Subcutaneous abdominal adipose tissue (tissue), 5 donors: Measurements from ENCODE around the gene LCNL1.
A peak's percentile ranks its signal among the peaks of the same experiment; 100 is the strongest.

ENCODE experiments used
- H3K27ac ChIP-seq: one replicate; pipeline ENCODE4 v1.7.0; 2013; ENCODE audit warnings: low read depth, mild to moderate bottlenecking, inconsistent platforms, low read length, moderate library complexity
- H3K27me3 ChIP-seq, 5 donors: one replicate each; pipeline ENCODE4 v1.7.0; 2013; ENCODE audit warnings: low read length in 5 of 5, inconsistent platforms in 1 of 5; ENCODE audit not compliant: control insufficient read depth in 5 of 5, insufficient read depth in 4 of 5
- H3K36me3 ChIP-seq, 5 donors: one replicate each; pipeline ENCODE4 v1.7.0; 2013; ENCODE audit warnings: low read length in 5 of 5; ENCODE audit not compliant: control insufficient read depth in 5 of 5, insufficient read depth in 5 of 5
- H3K4me1 ChIP-seq, 5 donors: one replicate each; pipeline ENCODE4 v1.7.0; 2013; ENCODE audit warnings: low read length in 5 of 5, mild to moderate bottlenecking in 3 of 5, moderate library complexity in 1 of 5; ENCODE audit not compliant: control insufficient read depth in 5 of 5, insufficient read depth in 5 of 5
- H3K4me3 ChIP-seq, 5 donors: one replicate each; pipeline ENCODE4 v1.7.0; 2013; ENCODE audit warnings: low read length in 5 of 5, low read depth in 1 of 5
- H3K9ac ChIP-seq, 5 donors: one replicate each; pipeline ENCODE4 v1.7.0; 2013; ENCODE audit warnings: low read length in 5 of 5, mild to moderate bottlenecking in 4 of 5, moderate library complexity in 3 of 5
- H3K9me3 ChIP-seq, 5 donors: one replicate each; pipeline ENCODE4 v1.7.0; 2013; ENCODE audit warnings: low read length in 5 of 5; ENCODE audit not compliant: control insufficient read depth in 5 of 5
- donor health status: healthy.
- donor health status: healthy.
- donor health status: healthy.
- donor health status: healthy.
- donor health status: healthy.

LCNL1 gene

DNA sequence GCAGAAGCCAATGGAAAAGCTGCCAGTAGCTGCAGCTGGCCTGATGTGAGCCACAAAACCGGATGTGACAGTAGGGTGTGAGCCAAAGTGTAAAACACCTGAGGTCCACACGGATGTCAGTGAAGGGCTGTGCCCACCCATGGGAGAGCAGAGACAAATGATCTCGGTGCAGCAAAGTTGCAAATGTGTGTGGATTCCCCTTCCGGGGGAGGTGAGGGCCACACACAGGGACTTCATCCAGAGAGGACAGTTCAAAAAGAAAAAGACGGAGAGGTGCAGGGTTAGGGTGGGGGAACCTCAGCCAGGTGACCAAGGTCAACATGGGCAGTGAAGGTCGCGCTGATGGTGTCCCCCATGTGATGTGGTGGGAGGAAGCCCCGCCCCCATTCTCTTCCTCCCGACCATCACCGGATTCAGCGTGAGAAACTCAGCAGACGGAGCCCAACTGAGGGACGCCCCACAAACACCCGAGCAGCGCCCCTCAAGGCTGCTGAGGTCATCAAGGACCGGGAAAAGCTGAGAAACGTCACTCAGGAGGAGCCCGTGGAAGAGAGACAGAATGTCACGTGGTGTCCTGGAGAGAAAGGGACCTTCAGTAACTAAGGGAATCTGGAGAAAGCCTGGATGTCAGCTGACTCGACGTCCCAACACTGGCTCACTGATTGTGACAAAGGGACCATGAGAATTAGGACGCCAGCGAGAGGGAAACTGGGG, 16.9 kb upstream of the LCNL1 start:
- no peaks in the 10 kb centered on the region for H3K36me3 ChIP-seq
- peak overlapping the region in 1 of 5 donors; percentile 30 for H3K9ac ChIP-seq
- H3K9me3 ChIP-seq: no peaks in the 10 kb centered on the region
- peaks cover 2 to 27% (median 14%) of the 10 kb centered on the region in 5 donors for H3K4me1 ChIP-seq
- H3K4me3 ChIP-seq: no peak overlapping the region
- H3K27ac ChIP-seq: no peak overlapping the region
- H3K27me3 ChIP-seq: peaks cover 3 to 12% (median 9%) of the 10 kb centered on the region in 5 donors

DNA sequence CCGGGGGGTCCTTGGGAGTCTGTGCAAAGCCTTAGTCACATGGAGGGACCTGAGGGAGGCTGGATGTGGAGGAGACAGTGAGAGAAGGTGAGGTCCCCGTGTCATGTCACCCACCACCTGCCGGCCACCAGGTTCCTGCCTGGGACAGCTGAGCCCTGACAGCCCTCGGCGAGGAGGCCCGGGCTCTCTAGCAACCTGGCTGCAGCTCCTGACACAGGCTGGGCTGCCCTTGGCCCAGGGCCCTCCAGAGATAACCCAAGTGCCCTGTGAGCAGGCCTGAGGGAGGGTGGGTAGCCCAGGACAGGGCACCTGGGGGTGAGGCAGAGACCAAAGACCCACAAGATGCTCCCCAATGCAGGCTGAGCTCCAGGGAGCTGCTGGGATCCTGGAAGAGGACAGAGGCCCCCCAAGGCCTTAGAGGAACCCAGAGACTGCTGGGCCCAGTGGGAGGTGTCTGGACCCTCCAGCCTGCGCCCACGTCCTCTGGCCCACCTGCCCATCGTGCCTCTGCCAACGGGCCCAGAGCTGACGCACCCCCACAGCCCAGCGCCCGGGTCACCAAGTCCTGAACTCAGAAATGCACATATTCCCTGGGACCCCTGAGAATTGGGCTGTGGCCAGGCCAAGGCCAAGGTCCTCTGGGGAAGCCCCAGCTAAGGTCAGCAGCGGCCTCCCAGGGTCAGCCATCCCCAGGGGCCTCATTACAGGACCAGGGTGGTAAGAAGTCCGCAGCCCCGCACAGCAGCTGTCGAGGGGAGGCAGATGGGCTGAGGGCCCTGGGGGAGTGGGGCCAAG, 14.3 kb upstream of the LCNL1 start:
- Histone ChIP-seq H3K9ac (no peak overlapping the region), H3K9me3 (no peaks in the 10 kb centered on the region), H3K27me3 (peaks cover 3 to 13% (median 9%) of the 10 kb centered on the region in 5 donors), H3K4me3 (no peak overlapping the region), H3K27ac (no peak overlapping the region), H3K36me3 (no peaks in the 10 kb centered on the region), H3K4me1 (peaks cover 0 to 12% (median 5%) of the 10 kb centered on the region in 5 donors)

DNA sequence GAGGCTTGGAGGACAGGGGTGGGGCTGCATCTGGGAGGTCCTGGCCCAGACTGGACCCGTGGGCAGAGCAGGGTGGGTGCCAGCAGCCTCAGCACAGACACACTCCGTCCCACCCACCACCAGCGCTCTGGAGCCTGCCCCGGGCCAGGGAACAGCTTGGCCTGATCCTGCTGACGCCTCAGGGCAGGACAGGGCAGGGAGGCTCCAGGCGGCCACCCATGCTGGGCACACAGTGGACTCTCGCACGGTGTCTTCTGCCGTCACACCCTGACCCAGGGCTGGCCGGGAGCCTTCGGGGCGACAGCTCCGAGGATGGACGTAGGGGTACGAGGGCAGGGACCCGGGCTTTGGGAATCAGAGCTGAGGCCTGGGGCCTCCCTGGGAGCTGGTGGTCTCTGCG, 13.6 kb upstream of the LCNL1 start:
- no peak overlapping the region for H3K27ac ChIP-seq
- no peaks in the 10 kb centered on the region for H3K36me3 ChIP-seq
- no peak overlapping the region for H3K4me3 ChIP-seq
- H3K9me3 ChIP-seq: no peaks in the 10 kb centered on the region
- peaks cover 3 to 13% (median 9%) of the 10 kb centered on the region in 5 donors for H3K27me3 ChIP-seq
- no peak overlapping the region for H3K9ac ChIP-seq
- peaks cover 0 to 11% (median 5%) of the 10 kb centered on the region in 5 donors for H3K4me1 ChIP-seq

DNA sequence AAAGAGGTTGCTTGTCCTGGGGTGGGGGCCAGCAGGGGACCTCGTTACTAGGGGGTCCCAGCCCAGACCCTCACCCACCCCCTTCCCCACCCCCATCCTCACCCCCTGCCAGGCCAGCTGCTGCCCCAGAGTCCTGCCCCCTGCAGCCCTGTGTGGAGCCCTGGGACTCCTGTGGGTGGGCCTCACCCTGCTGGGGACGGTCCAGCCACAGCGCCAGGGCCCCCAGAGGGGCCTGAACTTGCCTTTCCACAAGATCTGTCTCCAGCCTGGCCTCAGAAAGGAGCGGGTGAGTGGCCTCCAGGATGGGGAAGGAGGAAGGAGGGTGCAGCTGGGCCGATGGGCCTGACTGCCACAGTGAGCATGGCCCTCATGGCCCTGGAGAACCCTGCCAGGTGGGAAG, 13.0 kb upstream of the LCNL1 start:
- Histone ChIP-seq H3K9me3 (no peaks in the 10 kb centered on the region), H3K27ac (no peak overlapping the region), H3K36me3 (no peaks in the 10 kb centered on the region), H3K4me3 (no peak overlapping the region), H3K27me3 (peaks cover 3 to 13% (median 9%) of the 10 kb centered on the region in 5 donors), H3K9ac (no peak overlapping the region), H3K4me1 (peaks cover 0 to 13% (median 5%) of the 10 kb centered on the region in 5 donors)

DNA sequence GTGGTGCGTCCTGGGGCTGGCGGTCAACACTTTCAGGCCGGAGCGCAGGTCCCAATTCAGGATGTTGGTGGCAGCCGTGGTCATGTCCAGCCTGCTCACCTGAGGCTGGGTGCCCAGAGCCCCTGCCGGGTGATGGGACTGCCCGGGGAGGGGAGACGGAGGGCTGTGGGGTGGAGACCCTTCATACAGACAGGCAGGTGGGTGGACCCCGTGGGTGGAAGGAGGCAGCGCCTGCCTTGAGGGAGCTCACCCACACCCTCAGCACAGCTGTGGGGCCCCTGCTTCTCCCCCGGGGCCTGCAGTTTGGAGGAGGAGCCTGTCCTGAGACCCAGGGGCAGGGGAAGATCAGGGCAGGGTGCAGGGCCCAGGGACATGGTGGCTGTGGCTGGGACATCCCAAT, 12.4 kb upstream of the LCNL1 start:
- peaks cover 3 to 13% (median 9%) of the 10 kb centered on the region in 5 donors for H3K27me3 ChIP-seq
- no peak overlapping the region for H3K9ac ChIP-seq
- no peak overlapping the region for H3K27ac ChIP-seq
- H3K9me3 ChIP-seq: no peaks in the 10 kb centered on the region
- no peaks in the 10 kb centered on the region for H3K36me3 ChIP-seq
- H3K4me3 ChIP-seq: no peak overlapping the region
- peaks cover 0 to 19% (median 5%) of the 10 kb centered on the region in 5 donors for H3K4me1 ChIP-seq

DNA sequence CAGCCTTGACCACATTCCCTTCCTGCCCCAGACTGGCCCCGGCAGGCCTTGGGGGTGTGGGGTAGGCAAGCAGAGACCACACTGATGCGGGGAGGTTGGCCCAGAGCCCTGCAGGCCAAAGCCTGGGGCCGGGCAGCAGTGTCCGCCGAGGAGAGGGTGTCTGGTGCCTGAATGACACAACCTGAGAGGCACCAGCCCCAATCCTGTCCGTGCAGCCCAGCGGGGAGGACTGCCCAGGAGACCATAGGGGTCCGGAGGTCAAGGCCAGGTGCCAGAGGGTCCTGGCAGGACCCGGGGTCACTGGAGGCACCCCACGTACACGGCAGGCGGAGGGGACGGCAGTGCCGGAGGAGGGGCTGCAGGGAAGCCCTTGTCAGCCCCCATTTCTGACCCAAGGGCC, 11.0 kb upstream of the LCNL1 start:
- H3K9me3 ChIP-seq: no peaks in the 10 kb centered on the region
- peaks cover 0 to 22% (median 0%) of the 10 kb centered on the region in 5 donors for H3K4me1 ChIP-seq
- no peak overlapping the region for H3K4me3 ChIP-seq
- peaks cover 3 to 7% (median 6%) of the 10 kb centered on the region in 5 donors for H3K27me3 ChIP-seq
- no peak overlapping the region for H3K9ac ChIP-seq
- no peak overlapping the region for H3K27ac ChIP-seq
- H3K36me3 ChIP-seq: no peaks in the 10 kb centered on the region

DNA sequence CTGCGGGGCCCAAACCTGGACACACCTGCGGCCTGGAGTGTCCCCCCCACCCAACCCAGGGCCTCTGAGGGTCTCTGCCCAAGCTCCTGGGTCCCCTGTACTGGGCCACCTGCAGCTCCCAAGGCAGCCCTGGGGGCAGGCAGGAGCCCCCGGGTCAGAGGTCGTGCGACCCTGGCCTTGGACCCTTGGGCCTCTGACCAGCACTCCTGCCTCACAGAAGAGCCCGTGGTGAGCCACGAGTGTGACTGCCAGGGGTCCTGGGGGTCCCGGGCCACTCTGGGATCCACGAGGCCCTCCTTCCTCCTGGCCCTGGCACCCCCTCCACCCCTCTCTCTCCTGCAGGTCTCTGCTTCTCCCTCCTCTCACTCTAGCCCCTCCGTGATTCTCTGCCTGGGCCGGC, 10.5 kb upstream of the LCNL1 start:
- no peak overlapping the region for H3K4me3 ChIP-seq
- no peaks in the 10 kb centered on the region for H3K9me3 ChIP-seq
- H3K36me3 ChIP-seq: no peaks in the 10 kb centered on the region
- no peak overlapping the region for H3K27ac ChIP-seq
- peaks cover 3 to 7% (median 6%) of the 10 kb centered on the region in 5 donors for H3K27me3 ChIP-seq
- no peak overlapping the region for H3K9ac ChIP-seq
- H3K4me1 ChIP-seq: peaks cover 0 to 27% (median 6%) of the 10 kb centered on the region in 5 donors

DNA sequence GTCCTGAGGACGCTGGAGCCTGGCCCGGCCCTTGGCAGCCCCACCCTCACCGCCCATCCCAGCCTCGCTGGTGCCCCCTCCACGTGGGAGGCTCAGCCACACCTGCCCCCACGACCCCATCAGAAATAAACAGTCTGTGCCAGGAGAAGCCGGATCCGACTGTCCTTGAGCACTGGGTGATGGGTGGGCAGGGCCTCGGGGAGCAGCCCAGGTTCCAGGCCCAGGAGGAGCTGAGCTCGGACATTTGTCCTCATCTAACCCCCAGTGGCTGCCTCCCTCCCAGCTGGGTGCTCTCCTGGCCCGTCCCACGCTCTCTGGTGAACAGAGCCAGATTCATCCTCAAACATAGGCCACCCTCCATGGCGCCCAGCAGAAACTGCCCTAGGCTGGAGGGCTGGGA, 10.1 kb upstream of the LCNL1 start:
- Histone ChIP-seq H3K4me3 (no peak overlapping the region), H3K27me3 (peaks cover 3 to 7% (median 6%) of the 10 kb centered on the region in 5 donors), H3K36me3 (no peaks in the 10 kb centered on the region), H3K9me3 (no peaks in the 10 kb centered on the region), H3K4me1 (peaks cover 0 to 31% (median 10%) of the 10 kb centered on the region in 5 donors), H3K9ac (no peak overlapping the region), H3K27ac (no peak overlapping the region)

DNA sequence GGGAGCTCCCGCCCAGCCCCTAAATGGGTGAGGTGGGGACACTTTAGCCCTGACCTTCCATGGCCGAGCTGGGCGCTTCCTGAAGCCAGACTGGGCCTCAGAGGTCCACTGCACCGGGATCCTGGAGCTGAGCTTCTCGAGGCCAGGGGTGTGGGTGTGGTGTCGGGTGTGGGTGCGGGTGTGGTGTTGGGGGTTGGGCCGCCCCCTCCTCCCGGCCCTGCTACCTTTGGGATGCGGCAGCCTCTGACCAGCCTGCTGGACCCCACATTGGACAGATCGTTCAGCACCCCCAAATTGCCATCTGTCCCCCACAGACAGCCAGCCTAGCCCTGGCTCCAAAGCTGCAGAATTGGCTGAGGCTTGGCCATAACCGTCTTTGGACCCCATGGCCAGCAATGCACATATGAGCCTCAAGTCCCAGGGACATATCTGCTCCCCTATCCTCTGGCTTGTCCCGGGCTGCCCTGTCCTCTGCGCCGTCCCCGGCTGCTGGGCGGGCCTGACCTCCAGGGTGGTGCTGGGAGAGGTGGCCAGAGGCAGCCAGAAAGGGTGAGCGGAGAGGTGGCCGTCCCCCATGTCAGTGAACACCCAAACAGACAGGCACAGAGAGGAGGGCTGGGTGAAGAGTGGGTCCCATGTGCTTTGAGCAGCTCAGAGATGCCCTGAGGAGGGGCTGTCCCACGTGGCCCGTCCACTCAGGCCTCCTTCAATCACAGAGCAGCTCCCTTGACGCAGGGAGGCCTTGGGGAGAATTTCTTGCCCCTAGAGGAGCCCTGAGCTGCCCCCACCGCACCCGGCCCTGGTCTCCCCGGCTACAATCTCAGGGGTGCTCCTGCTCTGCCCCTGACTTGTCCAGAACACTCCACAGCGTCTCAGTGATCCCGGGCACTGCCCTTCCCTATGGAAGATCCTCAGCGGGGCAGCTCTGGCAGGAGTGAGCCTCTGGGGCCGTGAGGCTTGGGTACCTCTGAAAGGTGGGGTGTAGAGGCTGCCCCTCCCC, 8.9 kb upstream of the LCNL1 start:
- Histone ChIP-seq H3K4me1 (peaks cover 0 to 38% (median 15%) of the 10 kb centered on the region in 5 donors), H3K9ac (no peak overlapping the region)

More for the DNA sequence above, 8.9 kb upstream of the LCNL1 start:
- H3K27me3 ChIP-seq: peaks cover 3 to 7% (median 6%) of the 10 kb centered on the region in 5 donors
- no peak overlapping the region for H3K4me3 ChIP-seq
- no peak overlapping the region for H3K27ac ChIP-seq
- no peaks in the 10 kb centered on the region for H3K9me3 ChIP-seq
- no peaks in the 10 kb centered on the region for H3K36me3 ChIP-seq
